Measurements from ENCODE around the gene GLA.

DNA sequence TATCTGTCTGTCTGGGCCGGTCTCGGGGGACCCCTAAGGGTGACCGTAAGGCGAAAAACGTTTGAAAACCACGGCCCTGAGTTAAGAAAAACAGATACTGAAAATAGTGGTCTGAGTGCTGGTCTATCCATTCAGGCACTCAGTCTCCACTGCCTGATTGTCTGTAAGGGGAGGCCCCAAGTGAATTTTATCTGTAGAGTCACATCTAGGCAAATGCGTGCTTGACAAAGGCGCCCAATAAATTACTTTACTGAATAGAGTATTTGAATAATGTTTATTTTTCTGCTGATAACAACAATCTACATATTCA is 762 bp upstream of the GLA start:
- TF ChIP-seq SUZ12 (IDR thresholded peaks at IDR 0.05) (no peak), L3MBTL2 (conservative IDR thresholded peaks at IDR 0.05) (no peak), SP1 (IDR thresholded peaks at IDR 0.05) (no peak), FOXK2 (IDR thresholded peaks at IDR 0.05) (no peak), NFRKB (IDR thresholded peaks at IDR 0.05) (no peak), ELF4 (IDR thresholded peaks at IDR 0.05) (no peak), TARDBP (IDR thresholded peaks at IDR 0.05) (no peak), FOXA1 (IDR thresholded peaks at IDR 0.05) (no peak), FOXM1 (IDR thresholded peaks at IDR 0.05; ENCODE audit: borderline replicate concordance) (no peak), CTBP1 (IDR thresholded peaks at IDR 0.05; ENCODE audit: borderline replicate concordance) (no peak), ARNT (IDR thresholded peaks at IDR 0.05) (no peak), BHLHE40 (IDR thresholded peaks at IDR 0.05; ENCODE audit: borderline replicate concordance) (no peak)
- TF ChIP-seq, protein P1, sequence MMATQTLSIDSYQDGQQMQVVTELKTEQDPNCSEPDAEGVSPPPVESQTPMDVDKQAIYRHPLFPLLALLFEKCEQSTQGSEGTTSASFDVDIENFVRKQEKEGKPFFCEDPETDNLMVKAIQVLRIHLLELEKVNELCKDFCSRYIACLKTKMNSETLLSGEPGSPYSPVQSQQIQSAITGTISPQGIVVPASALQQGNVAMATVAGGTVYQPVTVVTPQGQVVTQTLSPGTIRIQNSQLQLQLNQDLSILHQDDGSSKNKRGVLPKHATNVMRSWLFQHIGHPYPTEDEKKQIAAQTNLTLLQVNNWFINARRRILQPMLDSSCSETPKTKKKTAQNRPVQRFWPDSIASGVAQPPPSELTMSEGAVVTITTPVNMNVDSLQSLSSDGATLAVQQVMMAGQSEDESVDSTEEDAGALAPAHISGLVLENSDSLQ (IDR thresholded peaks at IDR 0.05): no peak

Data from HEK293T (cell line).